NCI-H226 (cell line): ENCODE measurements around the gene DENND1A.

Experiments
- DNase-seq: peaks from one replicate; pipeline ENCODE4 v3.0.0-alpha.2; 2015

The DENND1A gene

DNA sequence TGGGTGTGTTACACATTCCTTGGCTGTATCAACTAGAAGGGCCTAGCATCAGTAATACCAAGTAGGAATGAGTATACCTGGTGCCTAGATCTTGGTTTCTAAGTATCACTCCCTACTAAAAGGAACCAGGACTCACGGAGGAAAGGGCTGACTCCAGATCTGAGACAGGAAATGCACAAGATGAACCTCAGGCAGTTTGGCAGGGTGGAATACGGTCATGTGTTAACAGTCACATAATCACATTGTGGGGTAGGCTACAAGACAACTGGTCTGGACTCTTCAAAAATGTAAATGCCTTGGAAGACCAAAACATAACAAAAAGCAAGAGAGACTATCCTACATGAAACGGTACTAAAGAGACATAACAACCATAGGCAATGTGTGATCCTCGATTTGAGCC is 415.2 kb downstream of the DENND1A start:
- no peak for DNase-seq

DNA sequence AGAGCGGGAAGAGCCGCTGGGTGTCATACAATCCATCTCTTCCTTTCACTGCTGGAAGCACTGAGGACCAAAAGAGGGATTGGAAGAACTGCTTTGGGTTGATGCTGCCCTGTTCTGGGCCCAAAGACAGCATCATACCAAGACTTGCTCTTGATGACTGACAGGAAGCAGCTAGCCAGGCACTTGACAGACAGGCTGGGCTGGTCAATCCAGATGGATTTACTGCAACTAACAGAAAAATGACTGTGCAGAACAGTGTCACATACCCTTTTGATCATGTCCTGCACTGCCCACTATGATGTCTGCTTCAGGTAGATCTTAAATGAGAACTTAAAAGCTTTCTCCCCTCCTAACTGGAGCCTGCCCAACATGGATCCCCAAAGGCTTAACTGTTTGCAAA is 416.4 kb downstream of the DENND1A start:
- no peak for DNase-seq

DNA sequence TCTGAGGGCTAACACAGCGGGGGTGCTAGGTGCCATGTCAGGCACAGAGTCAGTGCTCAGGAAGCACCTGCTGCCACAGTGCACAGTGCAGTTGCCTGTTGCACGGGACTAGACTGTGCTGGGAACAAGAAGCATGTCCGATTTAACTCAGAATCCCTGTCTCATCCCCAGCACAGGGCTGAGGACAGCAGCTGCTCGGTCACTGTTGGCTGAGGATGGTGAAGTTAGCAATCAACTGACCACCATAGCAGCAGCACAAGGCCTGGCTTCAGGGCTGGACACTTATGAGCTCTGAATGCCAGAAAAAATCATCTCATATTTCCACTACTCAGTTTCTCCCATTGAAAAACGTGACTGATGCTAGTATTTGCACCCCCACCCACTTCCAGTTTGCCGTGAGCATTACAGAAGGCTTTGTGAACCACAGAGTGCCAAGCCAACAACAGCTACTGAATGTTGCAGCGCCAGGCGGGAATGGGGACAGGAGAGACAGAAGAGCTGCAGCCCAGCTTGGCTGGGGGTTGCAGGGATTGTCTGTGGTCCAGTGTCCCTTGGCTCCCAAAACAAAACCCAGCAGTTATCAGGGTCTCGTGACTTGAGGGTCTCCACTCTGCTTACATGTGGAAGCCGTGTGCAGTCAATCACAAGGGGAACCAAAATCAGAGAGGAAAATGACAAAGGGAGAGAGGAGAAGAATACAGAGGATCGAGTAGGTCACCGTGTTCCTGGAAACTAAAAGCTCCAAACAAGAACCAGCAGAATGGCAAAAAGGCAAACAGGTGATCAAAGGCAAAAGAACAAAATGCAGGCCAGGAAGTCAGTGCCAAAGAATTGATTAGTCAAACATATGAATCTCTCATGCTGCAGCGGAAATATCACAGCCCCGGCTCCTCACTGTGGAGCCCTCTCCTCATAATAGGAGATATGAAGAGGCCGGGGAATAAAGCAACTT is 418.3 kb downstream of the DENND1A start:
- no peak for DNase-seq

DNA sequence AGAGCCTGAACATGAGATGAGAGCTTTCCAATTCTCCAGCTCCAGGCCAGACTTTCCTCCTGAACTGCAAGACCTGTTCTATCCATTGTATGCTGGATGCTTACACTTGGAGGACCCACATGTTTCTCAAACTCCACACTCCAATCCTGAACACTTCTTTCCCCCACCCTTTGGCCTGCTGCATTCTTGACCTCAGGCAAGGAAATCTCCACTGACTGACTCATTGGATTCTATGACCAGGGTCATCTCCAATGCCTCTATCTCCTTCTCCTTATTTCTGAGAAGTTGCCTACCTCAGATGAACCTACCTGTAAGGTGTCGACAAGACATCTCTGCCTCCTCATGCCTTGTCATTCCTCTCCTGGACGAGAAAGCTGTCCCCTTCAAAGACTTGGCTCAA is 420.3 kb downstream of the DENND1A start:
- peak; percentile 3 for DNase-seq

DNA sequence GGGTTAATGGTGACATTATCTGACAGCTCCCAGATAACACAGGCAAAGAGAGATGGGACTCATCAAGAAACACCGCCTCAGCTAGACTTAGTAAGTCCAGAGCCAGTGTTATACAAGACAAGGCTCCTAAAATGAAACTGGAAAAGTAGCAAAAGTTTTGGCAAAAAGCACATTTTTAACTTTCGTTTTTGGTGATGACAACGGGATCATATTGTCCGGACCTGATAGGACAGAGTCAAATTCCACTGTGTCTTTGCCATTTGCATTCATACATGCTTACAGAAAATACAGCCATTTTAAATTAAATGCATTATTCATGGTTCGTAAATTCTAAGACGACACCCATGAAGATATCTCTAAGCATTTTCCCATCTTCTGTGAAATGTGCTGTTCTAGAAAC is 421.9 kb downstream of the DENND1A start:
- no peak for DNase-seq

DNA sequence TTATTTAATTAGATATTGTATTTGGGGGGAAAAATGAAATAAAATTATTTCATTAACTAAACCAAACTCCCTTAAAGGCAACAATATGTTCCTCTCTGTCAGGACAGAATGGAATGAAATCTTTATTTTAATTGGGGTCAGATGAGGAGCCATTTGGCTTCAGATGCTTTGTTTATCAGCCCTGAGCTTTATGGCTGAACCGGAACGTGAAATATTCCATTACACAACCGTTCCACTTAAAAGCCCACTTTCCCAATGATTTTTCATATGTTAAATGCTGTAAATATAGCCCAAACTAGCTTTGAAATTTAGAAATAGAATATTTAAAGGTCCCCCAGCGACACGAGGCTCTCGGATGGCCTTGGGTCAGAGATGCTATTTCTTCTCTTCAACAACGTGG is 424.4 kb downstream of the DENND1A start:
- no peak for DNase-seq

DNA sequence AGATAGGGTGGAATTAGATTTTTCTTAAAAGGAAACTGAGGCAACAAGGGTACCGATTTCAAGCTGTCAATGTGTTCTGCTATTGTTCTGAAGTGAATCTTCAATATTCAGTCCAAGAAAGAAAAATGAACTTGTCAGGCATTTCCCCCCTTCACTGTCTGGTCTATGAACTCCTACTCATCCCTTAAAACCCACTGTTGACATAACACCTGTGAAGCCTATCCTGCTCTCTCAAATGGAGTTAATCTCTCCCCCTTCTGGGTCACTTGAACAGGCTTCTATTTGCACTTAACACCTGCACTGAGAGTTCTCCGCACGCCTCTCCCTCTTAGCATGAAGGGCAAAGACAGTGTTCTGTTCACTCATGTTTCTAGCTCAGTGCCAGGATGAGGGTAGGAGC is 429.6 kb downstream of the DENND1A start:
- no peak for DNase-seq

GRCh38 chr9:123497830-123498229 is 432.1 kb downstream of the DENND1A start:
- no peak for DNase-seq

GRCh38 chr9:123495731-123496130 is 434.2 kb downstream of the DENND1A start:
- DNase-seq, result no peak

DNA sequence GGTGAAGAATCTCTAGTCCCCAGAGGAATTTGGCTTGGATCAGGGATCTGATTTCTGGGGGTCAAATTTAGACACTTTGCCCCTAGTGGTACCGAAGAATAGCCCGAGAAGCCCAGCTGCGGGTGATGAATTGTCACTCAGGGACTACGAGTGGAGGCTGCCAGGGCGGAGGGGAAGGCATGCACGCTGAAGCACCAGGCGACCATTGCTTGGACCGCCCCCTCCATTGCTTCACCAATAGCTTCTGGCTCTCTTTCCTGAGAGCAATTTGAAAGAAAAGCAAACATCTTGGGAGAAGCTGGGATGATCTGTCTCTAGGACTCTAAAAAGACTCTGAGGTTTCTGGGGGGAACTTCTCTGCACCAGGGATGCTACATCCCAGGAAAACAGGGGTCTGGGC is 436.3 kb downstream of the DENND1A start:
- no peak for DNase-seq

- DNase-seq, result no peak
Measured at GRCh38 chr9:123490688-123491087, 439.2 kb downstream of the DENND1A start.

DNA sequence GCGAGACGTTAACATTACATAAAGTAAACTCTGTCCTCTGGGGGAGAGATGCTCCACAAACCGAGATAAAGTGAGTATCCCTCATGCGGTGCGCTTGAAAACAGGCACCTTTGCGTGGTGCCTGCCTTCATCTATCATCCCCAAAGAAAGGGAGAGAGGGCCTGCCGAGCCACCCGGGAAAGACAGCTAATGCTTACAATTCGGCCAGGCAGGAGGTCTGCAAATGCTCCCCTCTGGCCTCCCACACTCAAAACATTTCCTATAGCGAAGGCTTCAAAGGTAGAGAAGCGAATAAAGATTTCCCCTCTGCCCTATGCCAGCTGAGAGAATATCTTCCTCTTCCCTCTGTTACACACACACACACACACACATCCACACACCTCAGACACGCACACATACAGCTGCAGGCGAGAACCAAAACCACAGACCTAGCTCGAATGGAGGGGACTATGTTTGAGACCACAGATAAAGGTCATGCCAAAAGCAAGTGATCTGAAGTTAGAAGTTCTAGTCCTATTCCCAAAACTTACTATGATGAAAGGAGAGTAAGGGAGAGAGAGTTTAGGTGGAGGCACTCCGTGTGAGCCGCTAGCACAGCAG is 441.1 kb downstream of the DENND1A start:
- DNase-seq, result no peak

GRCh38 chr9:123487944-123488548 is 441.9 kb downstream of the DENND1A start:
- DNase-seq, result no peak

- DNase-seq, result no peak
Measured at GRCh38 chr9:123486431-123486830, 443.5 kb downstream of the DENND1A start.

DNA sequence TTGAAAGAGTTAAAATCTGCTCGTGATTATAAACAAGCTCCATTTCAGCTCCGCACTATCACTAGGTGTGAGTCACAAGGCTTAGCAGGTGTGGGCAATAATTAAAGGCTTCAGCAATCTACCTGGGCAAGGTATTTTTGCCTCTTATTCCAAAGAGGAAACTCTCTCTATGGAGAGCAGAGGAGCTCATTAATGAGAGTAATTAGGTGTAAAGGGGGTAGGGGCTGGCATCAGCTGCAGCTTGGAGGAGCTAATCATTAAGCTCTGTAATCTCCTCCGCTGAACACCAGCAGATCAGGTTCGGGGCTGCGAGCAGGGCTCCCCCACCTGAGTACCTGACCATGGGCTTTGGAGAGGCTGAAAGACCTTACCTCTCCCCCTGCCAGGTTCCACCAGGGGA is 444.7 kb downstream of the DENND1A start:
- DNase-seq, result no peak

DNA sequence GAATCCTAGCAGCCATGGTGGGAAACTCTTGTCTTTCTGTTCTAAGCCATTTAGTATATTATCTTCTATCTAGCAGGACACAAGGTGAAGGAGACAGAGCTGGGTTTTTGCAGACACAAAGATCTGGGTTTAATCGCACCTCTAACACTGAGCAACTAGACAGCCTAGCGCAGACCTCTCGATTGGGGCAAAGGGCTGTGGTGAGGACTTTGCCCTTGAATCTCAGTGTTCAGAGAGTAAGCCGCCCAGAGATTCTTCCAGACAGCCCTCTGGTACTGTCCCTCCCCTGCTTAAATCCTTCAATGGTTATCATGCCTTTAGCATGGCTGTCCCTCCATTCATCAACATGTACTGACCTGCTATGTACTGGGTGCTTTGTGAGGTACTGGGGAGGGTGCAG is 445.8 kb downstream of the DENND1A start:
- DNase-seq, result no peak

DNA sequence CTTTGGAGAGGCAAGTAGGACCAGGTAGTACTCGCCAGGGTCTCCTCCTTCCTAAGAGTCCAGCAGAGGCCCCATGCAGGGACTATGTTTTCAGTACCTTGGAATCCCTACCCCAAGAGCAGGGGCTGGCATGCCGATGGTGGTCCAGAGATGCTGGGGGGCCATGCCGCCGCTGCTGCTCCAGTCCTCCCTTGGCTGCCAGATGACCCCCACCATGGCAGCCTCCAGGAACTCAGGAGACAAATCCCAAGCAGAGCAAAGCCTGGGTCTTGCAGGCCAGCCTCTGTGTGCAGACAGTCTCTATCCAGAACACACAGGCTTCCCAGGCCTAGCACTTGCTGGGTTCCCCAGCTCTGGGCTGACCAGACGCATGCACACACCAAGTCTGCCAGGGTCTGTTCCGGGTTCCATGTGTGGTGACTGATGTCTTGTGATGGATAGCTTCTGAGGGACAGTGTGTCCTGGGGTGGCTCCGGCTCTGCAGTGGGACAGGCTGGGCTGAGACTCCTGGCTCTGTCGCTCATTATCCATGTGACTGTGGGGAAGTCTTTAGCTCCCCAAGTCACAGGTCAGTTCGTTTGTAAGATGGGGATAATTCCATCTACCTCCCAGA is 446.6 kb downstream of the DENND1A start:
- DNase-seq, result no peak

GRCh38 chr9:123482295-123482968 is 447.5 kb downstream of the DENND1A start:
- DNase-seq, result no peak

DNA sequence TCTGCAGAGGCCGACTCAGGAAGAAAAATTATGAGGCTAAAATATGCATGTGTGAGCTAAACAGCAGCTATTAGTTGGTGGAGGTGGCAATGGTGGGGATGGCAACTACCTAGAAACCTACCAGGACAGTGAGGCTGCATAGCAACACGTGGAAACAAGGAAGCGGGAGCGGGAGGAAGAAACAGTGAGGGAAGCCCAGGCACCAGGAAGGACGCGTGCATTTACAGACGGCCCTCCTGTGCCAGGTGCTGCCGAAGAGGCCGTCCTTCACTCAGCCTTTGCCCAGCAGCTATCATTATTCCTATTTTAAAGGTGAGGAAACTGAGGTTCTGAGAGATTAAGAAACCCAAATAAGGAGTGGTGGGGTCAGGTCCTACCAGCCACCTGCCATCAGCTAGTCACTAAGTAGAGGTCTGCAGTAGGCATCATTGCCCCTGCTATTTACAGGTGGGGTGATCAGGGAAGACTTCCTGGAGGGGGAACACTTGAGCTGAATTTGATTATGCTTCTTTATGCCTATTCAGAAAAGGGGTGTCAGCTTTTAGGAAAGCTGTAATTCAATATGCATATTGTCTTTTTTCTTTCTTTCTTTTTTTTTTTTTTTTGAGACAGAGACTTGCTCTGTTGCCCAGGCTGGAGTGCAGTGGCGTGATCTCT is 448.6 kb downstream of the DENND1A start:
- no peak for DNase-seq

DNA sequence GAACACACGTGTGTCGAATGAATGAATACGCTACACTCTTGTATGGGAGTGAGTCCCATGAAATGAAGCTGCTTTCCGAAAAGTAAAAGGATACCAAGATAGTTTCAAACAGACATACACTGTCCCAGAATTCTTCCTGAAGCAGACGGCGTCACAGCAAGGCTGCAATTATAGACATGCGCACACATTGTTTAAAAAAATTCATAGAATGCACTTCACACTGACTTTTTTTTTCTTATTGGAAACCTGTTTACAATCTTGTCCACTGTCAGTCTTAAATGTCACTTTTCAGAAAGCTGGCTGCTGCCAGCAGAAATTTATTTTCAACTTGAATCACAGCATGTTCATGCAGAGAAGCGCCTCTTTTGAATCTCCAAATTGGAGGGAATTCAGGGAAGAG is 449.1 kb downstream of the DENND1A start:
- DNase-seq, result no peak

DNA sequence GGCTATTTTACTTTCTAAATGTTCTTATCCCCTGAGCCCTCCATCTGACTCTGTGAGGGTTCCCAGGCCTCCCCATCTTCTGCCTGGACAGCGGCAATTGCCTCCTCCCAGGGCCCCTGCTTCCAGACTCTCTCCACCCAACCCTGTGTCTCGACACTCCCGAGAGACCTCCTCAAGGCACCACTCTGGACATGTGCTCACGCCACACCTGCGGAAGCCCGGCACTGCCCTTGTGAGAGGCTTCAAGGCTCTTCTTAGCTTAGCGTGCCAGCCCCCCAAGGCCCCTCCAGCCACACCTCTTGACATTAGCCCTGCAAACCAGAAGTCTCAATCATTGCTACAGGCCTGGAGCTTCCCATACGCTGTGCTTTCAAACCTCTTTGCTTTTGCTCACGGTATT is 449.8 kb downstream of the DENND1A start:
- no peak for DNase-seq

DNA sequence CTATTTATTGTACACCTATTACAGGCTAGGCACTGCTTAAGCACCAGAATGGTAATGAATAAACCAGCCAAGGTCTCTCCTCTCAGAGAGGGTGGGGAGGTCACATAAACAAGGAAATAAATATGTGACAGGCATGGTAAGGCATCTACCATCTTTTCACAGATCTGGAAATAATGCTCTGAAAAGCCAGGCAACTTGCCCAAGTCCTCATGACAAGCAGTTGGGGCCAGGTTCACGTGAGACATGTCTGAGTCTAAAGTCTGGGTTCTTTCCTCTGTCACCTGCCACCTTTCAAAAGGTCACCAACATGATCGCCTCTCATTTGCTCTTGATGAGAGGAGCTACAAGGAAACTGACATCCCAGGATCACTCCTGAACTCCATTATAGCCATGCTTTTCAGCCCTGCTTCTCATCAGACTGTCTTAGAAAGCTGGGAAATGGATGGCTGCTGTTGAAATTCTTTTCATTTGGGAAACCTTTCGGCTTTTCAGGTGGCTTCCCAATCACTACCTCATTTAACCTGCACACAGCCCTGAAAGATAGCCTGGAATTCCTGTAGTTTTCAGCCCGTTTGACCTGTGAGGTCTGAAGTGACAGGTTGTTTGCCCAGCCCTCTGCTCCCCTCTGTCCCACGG is 450.8 kb downstream of the DENND1A start:
- no peak for DNase-seq
